HG03565 (cell line): ENCODE results near the gene LRRC30.
"Not testable (repeated sequence)": the region's sequence is repeated elsewhere in the genome, so short reads cannot be mapped to it uniquely, and the experiment has no call there.

Source experiments
- ATAC-seq: cut with Tn5 transposase; IDR thresholded peaks from one replicate; pipeline ENCODE4 v1.9.1; 2021; ENCODE audit warnings: mild to moderate bottlenecking, moderate library complexity; ENCODE audit not compliant: unreplicated experiment

Gene LRRC30

GRCh38 chr18:7230626-7231349, at the start of gene LRRC30:
Gene LRRC30, plus strand, starts transcription at chr18:7231089. Its CDS starts 50 bp downstream, at chr18:7231139.
- ATAC-seq: no peak

- ATAC-seq: no peak
Observed at GRCh38 chr18:7185701-7186100, 45.2 kb upstream of the LRRC30 start.

GRCh38 chr18:7190547-7191156, 40.2 kb upstream of the LRRC30 start:
- no peak for ATAC-seq

GRCh38 chr18:7191736-7192135, 39.2 kb upstream of the LRRC30 start:
- no peak for ATAC-seq

- no peak for ATAC-seq
Observed at GRCh38 chr18:7195266-7195665, 35.6 kb upstream of the LRRC30 start.

GRCh38 chr18:7196421-7196820, 34.5 kb upstream of the LRRC30 start:
- ATAC-seq: no peak

GRCh38 chr18:7197854-7198253, 33.0 kb upstream of the LRRC30 start:
- ATAC-seq: no peak

GRCh38 chr18:7198326-7198725, 32.6 kb upstream of the LRRC30 start:
- ATAC-seq: no peak

GRCh38 chr18:7201096-7201495, 29.8 kb upstream of the LRRC30 start:
- ATAC-seq: no peak

GRCh38 chr18:7202169-7202568, 28.7 kb upstream of the LRRC30 start:
- ATAC-seq: no peak

GRCh38 chr18:7203601-7204000, 27.3 kb upstream of the LRRC30 start:
- not testable (repeated sequence) for ATAC-seq

GRCh38 chr18:7205346-7205745, 25.5 kb upstream of the LRRC30 start:
- ATAC-seq: no peak

GRCh38 chr18:7206217-7206616, 24.7 kb upstream of the LRRC30 start:
- ATAC-seq: no peak

- ATAC-seq: no peak
Observed at GRCh38 chr18:7207366-7207915, 23.4 kb upstream of the LRRC30 start.

- ATAC-seq: no peak
Observed at GRCh38 chr18:7221424-7222155, 9.3 kb upstream of the LRRC30 start.

GRCh38 chr18:7224198-7224597, 6.7 kb upstream of the LRRC30 start:
- no peak for ATAC-seq

GRCh38 chr18:7232218-7232617, 1.3 kb downstream of the LRRC30 start:
- no peak for ATAC-seq

GRCh38 chr18:7233134-7233810, 2.4 kb downstream of the LRRC30 start:
- no peak for ATAC-seq

- ATAC-seq: no peak
Observed at GRCh38 chr18:7234091-7234490, 3.2 kb downstream of the LRRC30 start.

GRCh38 chr18:7234956-7235355, 4.1 kb downstream of the LRRC30 start:
- no peak for ATAC-seq

GRCh38 chr18:7236072-7236471, 5.2 kb downstream of the LRRC30 start:
- ATAC-seq: no peak
